GM23338 (cell line): ENCODE data around the gene MARCHF3. TPM values are rescaled to one million over a fixed set of nuclear protein-coding genes. Genes with fewer than 3 reads are reported as not detected.

Source experiments
- ATAC-seq: fragments of 200-7000 bp; cut with Tn5 transposase; 3 replicates; pipeline ENCODE4 v1.9.1; 2020
- DNase-seq: peaks from one replicate; pipeline ENCODE4 v3.0.0-alpha.2; 2015; ENCODE audit warnings: low spot score
- H2AFZ ChIP-seq: fragments of 200-600 bp; sonication (generic); 2 replicates; pipeline ENCODE4 v1.8.0; 2016; ENCODE audit warnings: antibody characterized with exemption, mild to moderate bottlenecking, moderate library complexity
- H3F3A ChIP-seq: fragments of 200-600 bp; sonication (generic); replicated peaks from 2 replicates; pipeline ENCODE4 v1.8.0; 2017; ENCODE audit warnings: antibody characterized with exemption, mixed run types, low read depth
- H3K27ac ChIP-seq: fragments of 200-600 bp; sonication (generic); 2 replicates; pipeline ENCODE4 v1.6.1; 2016; ENCODE audit warnings: low read depth
- H3K27me3 ChIP-seq: fragments of 200-600 bp; sonication (generic); 2 replicates; pipeline ENCODE4 v1.8.0; 2016; ENCODE audit warnings: mild to moderate bottlenecking, mixed run types, moderate library complexity; ENCODE audit not compliant: insufficient read depth
- H3K36me3 ChIP-seq: fragments of 200-600 bp; sonication (generic); 2 replicates; pipeline ENCODE4 v1.8.0; 2016; ENCODE audit warnings: mild to moderate bottlenecking; ENCODE audit not compliant: insufficient read depth
- H3K4me1 ChIP-seq: fragments of 200-600 bp; sonication (generic); 2 replicates; pipeline ENCODE4 v1.8.0; 2016; ENCODE audit warnings: mild to moderate bottlenecking, moderate library complexity; ENCODE audit not compliant: insufficient read depth
- H3K4me2 ChIP-seq: fragments of 200-600 bp; sonication (generic); 2 replicates; pipeline ENCODE4 v1.7.1; 2017; ENCODE audit warnings: mixed run types
- H3K4me3 ChIP-seq: fragments of 200-600 bp; sonication (generic); 2 replicates; pipeline ENCODE4 v1.6.1; 2016; ENCODE audit warnings: mixed run types
- H3K79me2 ChIP-seq: fragments of 200-600 bp; sonication (generic); replicated peaks from 2 replicates; pipeline ENCODE4 v1.8.0; 2017; ENCODE audit warnings: mild to moderate bottlenecking; ENCODE audit not compliant: insufficient read depth
- H3K9me2 ChIP-seq: fragments of 200-600 bp; sonication (generic); 2 replicates; pipeline ENCODE4 v1.8.0; 2017; ENCODE audit not compliant: insufficient read depth
- H4K20me1 ChIP-seq: fragments of 200-600 bp; sonication (generic); replicated peaks from 2 replicates; pipeline ENCODE4 v1.8.0; 2017; ENCODE audit warnings: mild to moderate bottlenecking; ENCODE audit not compliant: insufficient read depth
- H3K27ac Mint-ChIP-seq: 2 replicates; pipeline ENCODE4 v1.8.0; 2020; ENCODE audit warnings: inconsistent platforms, mild to moderate bottlenecking, moderate library complexity, mixed read lengths
- H3K27me3 Mint-ChIP-seq: 3 replicates; pipeline ENCODE4 v1.8.0; 2022; ENCODE audit warnings: low read depth, mild to moderate bottlenecking, moderate library complexity, mixed read lengths, inconsistent platforms; ENCODE audit not compliant: insufficient read depth, poor library complexity
- H3K36me3 Mint-ChIP-seq: 3 replicates; pipeline ENCODE4 v1.8.0; 2021; ENCODE audit warnings: low read depth, mild to moderate bottlenecking, inconsistent platforms, moderate library complexity, mixed read lengths
- H3K4me1 Mint-ChIP-seq: 3 replicates; pipeline ENCODE4 v1.8.0; 2020; ENCODE audit warnings: mild to moderate bottlenecking, inconsistent platforms, mixed read lengths
- H3K4me3 Mint-ChIP-seq: 3 replicates; pipeline ENCODE4 v1.8.0; 2021; ENCODE audit warnings: moderate library complexity, mild to moderate bottlenecking, inconsistent platforms, mixed read lengths
- H3K9me3 Mint-ChIP-seq: 3 replicates; pipeline ENCODE4 v1.8.0; 2020; ENCODE audit warnings: moderate library complexity, mild to moderate bottlenecking, inconsistent platforms, mixed read lengths
- EZH2 ChIP-seq: fragments of 200-600 bp; sonication (generic); IDR thresholded peaks from one replicate; pipeline ENCODE4 v1.8.0; 2017; ENCODE audit warnings: antibody characterized with exemption, mild to moderate bottlenecking, low read depth; ENCODE audit not compliant: unreplicated experiment
- EZH2phosphoT487 ChIP-seq: fragments of 200-600 bp; sonication (generic); IDR thresholded peaks from one replicate; pipeline ENCODE4 v1.8.1; 2018; ENCODE audit warnings: antibody characterized with exemption; ENCODE audit not compliant: unreplicated experiment
- POLR2AphosphoS5 ChIP-seq: IDR thresholded peaks from 2 replicates; pipeline ENCODE4 v1.6.1; 2016; ENCODE audit warnings: antibody characterized with exemption, low read depth
- REST ChIP-seq: IDR thresholded peaks from one replicate; pipeline ENCODE4 v1.6.1; 2018; ENCODE audit warnings: antibody characterized with exemption; ENCODE audit not compliant: unreplicated experiment
- STAT1 ChIP-seq: IDR thresholded peaks from one replicate; pipeline ENCODE4 v1.6.1; 2016; ENCODE audit warnings: antibody characterized with exemption; ENCODE audit not compliant: unreplicated experiment
- ZNF114 ChIP-seq: fragments of 250-450 bp; sonication (Bioruptor Pico); IDR thresholded peaks from 2 replicates; pipeline ENCODE4 v1.5.0; 2020; ENCODE audit warnings: mild to moderate bottlenecking, moderate library complexity
- ZNF331 ChIP-seq: fragments of 250-450 bp; sonication (Bioruptor Pico); IDR thresholded peaks from 2 replicates; pipeline ENCODE4 v1.5.0; 2020; ENCODE audit warnings: low read depth, mild to moderate bottlenecking, moderate library complexity
- polyA plus RNA-seq: library from polyadenylated mRNA; unstranded; fragments of >200 nt; fragmentation: Nextera tagmentation; extraction: Ambion mirVana; gene quantifications from 2 replicates; pipeline ENCODE4 v1.2.1, GENCODE V29; 2016
- total RNA-seq: library from RNA; depleted of rRNA; stranded (reverse); fragments of >200 nt; shearing (Covaris generic); gene quantifications from 2 replicates; pipeline ENCODE4 v1.2.3, GENCODE V29; 2014
- TF ChIP-seq, protein P1 (sequence below), 2 experiments: fragments of 200-600 bp in 1 of 2; sonication (generic) in 1 of 2; conservative IDR thresholded peaks; 2 replicates each; pipeline versions ENCODE4 v1.5.1 to v1.6.1; 2016 to 2017; ENCODE audit warnings: antibody characterized with exemption in 2 of 2, low read depth in 2 of 2, mild to moderate bottlenecking in 2 of 2, moderate library complexity in 1 of 2

MARCHF3 gene
- total and polyA plus RNA-seq, 2 experiments from 2014 or later, result 7.0 to 12.7 TPM

GRCh38 chr5:127011961-127012644, 18.3 kb downstream of the MARCHF3 start:
- Histone ChIP-seq H3K79me2 (peaks cover 7% of the 10 kb centered on the region), H3K27me3 (no peaks in the 10 kb centered on the region), H3K4me3 (no peak overlapping the region), H3K9me2 (no peaks in the 10 kb centered on the region), H3K36me3 (no peaks in the 10 kb centered on the region), H4K20me1 (no peaks in the 10 kb centered on the region), H3K4me1 (no peaks in the 10 kb centered on the region; the same call in 1 of the 2 replicates), H2AFZ (no peak overlapping the region), H3F3A (no peaks in the 10 kb centered on the region), H3K4me2 (no peak overlapping the region), H3K27ac (no peak overlapping the region)
- no peaks in the 10 kb centered on the region for H3K36me3 Mint-ChIP-seq
- peaks cover 14% of the 10 kb centered on the region for H3K4me1 Mint-ChIP-seq
- no peaks in the 10 kb centered on the region for H3K27me3 Mint-ChIP-seq
- 0 out of 3 replicates have a peak, but pooled peaks cover 2% of the 10 kb centered on the region for H3K9me3 Mint-ChIP-seq
- no peak overlapping the region for H3K4me3 Mint-ChIP-seq
- no peak for DNase-seq
- no peak for ATAC-seq
- H3K27ac Mint-ChIP-seq, result no peak overlapping the region
- TF ChIP-seq EZH2 (no peak), ZNF114 (CRISPR knock-in tag) (no peak)
- TF ChIP-seq, protein P1, sequence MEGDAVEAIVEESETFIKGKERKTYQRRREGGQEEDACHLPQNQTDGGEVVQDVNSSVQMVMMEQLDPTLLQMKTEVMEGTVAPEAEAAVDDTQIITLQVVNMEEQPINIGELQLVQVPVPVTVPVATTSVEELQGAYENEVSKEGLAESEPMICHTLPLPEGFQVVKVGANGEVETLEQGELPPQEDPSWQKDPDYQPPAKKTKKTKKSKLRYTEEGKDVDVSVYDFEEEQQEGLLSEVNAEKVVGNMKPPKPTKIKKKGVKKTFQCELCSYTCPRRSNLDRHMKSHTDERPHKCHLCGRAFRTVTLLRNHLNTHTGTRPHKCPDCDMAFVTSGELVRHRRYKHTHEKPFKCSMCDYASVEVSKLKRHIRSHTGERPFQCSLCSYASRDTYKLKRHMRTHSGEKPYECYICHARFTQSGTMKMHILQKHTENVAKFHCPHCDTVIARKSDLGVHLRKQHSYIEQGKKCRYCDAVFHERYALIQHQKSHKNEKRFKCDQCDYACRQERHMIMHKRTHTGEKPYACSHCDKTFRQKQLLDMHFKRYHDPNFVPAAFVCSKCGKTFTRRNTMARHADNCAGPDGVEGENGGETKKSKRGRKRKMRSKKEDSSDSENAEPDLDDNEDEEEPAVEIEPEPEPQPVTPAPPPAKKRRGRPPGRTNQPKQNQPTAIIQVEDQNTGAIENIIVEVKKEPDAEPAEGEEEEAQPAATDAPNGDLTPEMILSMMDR (conservative IDR thresholded peaks at IDR 0.05; ENCODE audit: low read depth in 2 of 2), result no peak

GRCh38 chr5:127011153-127011552, 19.2 kb downstream of the MARCHF3 start:
- Histone ChIP-seq H4K20me1 (no peaks in the 10 kb centered on the region), H3K27ac (no peak overlapping the region), H3K27me3 (no peaks in the 10 kb centered on the region), H3K4me2 (no peak overlapping the region), H3K79me2 (peaks cover 7% of the 10 kb centered on the region), H3K9me2 (no peaks in the 10 kb centered on the region), H3K36me3 (no peaks in the 10 kb centered on the region), H2AFZ (no peak overlapping the region), H3K4me1 (no peaks in the 10 kb centered on the region; the same call in 1 of the 2 replicates), H3K4me3 (no peak overlapping the region), H3F3A (no peaks in the 10 kb centered on the region)
- TF ChIP-seq EZH2phosphoT487, result no peak
- TF ChIP-seq POLR2AphosphoS5, result no peak
- no peak for TF ChIP-seq EZH2
- no peak for TF ChIP-seq STAT1
- no peak for TF ChIP-seq ZNF114 (CRISPR knock-in tag)
- TF ChIP-seq REST, result no peak
- no peak for TF ChIP-seq ZNF331 (CRISPR knock-in tag)
- H3K27ac Mint-ChIP-seq, result no peak overlapping the region
- no peak for ATAC-seq
- DNase-seq, result no peak
- no peaks in the 10 kb centered on the region for H3K9me3 Mint-ChIP-seq
- peaks cover 14% of the 10 kb centered on the region for H3K4me1 Mint-ChIP-seq
- H3K4me3 Mint-ChIP-seq, result no peak overlapping the region
- H3K27me3 Mint-ChIP-seq, result no peaks in the 10 kb centered on the region
- H3K36me3 Mint-ChIP-seq, result no peaks in the 10 kb centered on the region
